HepG2 (cell line): ENCODE measurements around the gene TEX19. TPM values are rescaled to one million over a fixed set of nuclear protein-coding genes. Genes with fewer than 3 reads are reported as not detected.

Source experiments
- AGO1 ChIP-seq: fragments of 200-400 bp; formaldehyde crosslinking; IDR thresholded peaks from 2 replicates; pipeline ENCODE4 v1.6.1; 2017; ENCODE audit warnings: mild to moderate bottlenecking, low read depth, low read length, moderate library complexity; ENCODE audit not compliant: poor library complexity, severe bottlenecking
- ARNTL ChIP-seq: sonication (generic); formaldehyde crosslinking; IDR thresholded peaks from 2 replicates; pipeline ENCODE4 v1.4.0; 2020; ENCODE audit warnings: mild to moderate bottlenecking, missing genetic modification reagents
- ATF1 ChIP-seq: IDR thresholded peaks from 2 replicates; pipeline ENCODE4 v1.6.1; 2016; ENCODE audit warnings: mild to moderate bottlenecking, control low read depth
- BHLHE40 ChIP-seq: IDR thresholded peaks from 2 replicates; pipeline ENCODE4 v1.6.1; 2011; ENCODE audit warnings: low read length, improper control_type of control experiment
- HNRNPL ChIP-seq: fragments of 200-400 bp; formaldehyde crosslinking; IDR thresholded peaks from 2 replicates; pipeline ENCODE4 v1.6.1; 2017; ENCODE audit warnings: mild to moderate bottlenecking, low read depth, low read length
- KDM2A ChIP-seq: sonication (generic); formaldehyde crosslinking; IDR thresholded peaks from 2 replicates; pipeline ENCODE4 v1.4.0; 2020; ENCODE audit warnings: low read depth, missing genetic modification reagents, borderline replicate concordance
- MTF1 ChIP-seq: sonication (generic); formaldehyde crosslinking; IDR thresholded peaks from 2 replicates; pipeline ENCODE4 v1.5.0; 2020; ENCODE audit warnings: missing genetic modification reagents
- MYPOP ChIP-seq: sonication (generic); formaldehyde crosslinking; IDR thresholded peaks from 2 replicates; pipeline ENCODE4 v1.8.1; 2023; ENCODE audit warnings: mild to moderate bottlenecking, moderate library complexity, missing genetic modification reagents
- NCOA2 ChIP-seq: sonication (generic); formaldehyde crosslinking; IDR thresholded peaks from 2 replicates; pipeline ENCODE4 v1.8.0; 2022; ENCODE audit warnings: inconsistent platforms
- NFKB2 ChIP-seq: sonication (generic); formaldehyde crosslinking; IDR thresholded peaks from 2 replicates; pipeline ENCODE4 v1.4.0; 2020; ENCODE audit warnings: missing genetic modification reagents, borderline replicate concordance
- YEATS4 ChIP-seq: sonication (generic); formaldehyde crosslinking; IDR thresholded peaks from 2 replicates; pipeline ENCODE4 v1.4.0; 2020; ENCODE audit warnings: missing genetic modification reagents, borderline replicate concordance
- ZBTB34 ChIP-seq: sonication (generic); formaldehyde crosslinking; IDR thresholded peaks from 2 replicates; pipeline ENCODE4 v1.8.0; 2022; ENCODE audit warnings: mild to moderate bottlenecking, missing genetic modification reagents
- ZKSCAN5 ChIP-seq: sonication (generic); formaldehyde crosslinking; IDR thresholded peaks from 2 replicates; pipeline ENCODE4 v1.5.1; 2020; ENCODE audit warnings: mild to moderate bottlenecking, missing genetic modification reagents
- ZNF224 ChIP-seq: sonication (generic); formaldehyde crosslinking; IDR thresholded peaks from 2 replicates; pipeline ENCODE4 v1.5.0; 2020; ENCODE audit warnings: mild to moderate bottlenecking, missing genetic modification reagents
- ZNF232 ChIP-seq: sonication (generic); formaldehyde crosslinking; IDR thresholded peaks from 2 replicates; pipeline ENCODE4 v1.4.0; 2020; ENCODE audit warnings: missing genetic modification reagents, borderline replicate concordance
- ZNF280D ChIP-seq: sonication (generic); formaldehyde crosslinking; IDR thresholded peaks from 2 replicates; pipeline ENCODE4 v1.5.1; 2020; ENCODE audit warnings: mild to moderate bottlenecking, missing genetic modification reagents
- ZNF547 ChIP-seq: sonication (generic); formaldehyde crosslinking; IDR thresholded peaks from 2 replicates; pipeline ENCODE4 v1.5.1; 2020; ENCODE audit warnings: mild to moderate bottlenecking, missing genetic modification reagents
- polyA plus RNA-seq, 8 experiments: library from polyadenylated mRNA; depleted of rRNA in 3 of 8; stranded (reverse) in 7 of 8; unstranded in 1 of 8; fragments of >200 nt; fragmentation: Illumina TruSeq in 4 of 8; extraction: Trizol in 4 of 8; gene quantifications; 2 replicates each; pipeline versions ENCODE4 v1.2.1 to v1.2.3, GENCODE V29; 2011 to 2016; ENCODE audit warnings: low read depth in 4 of 8, missing spikeins in 1 of 8, mixed read lengths in 1 of 8; ENCODE audit not compliant: insufficient read depth in 1 of 8
- total RNA-seq, 5 experiments: library from RNA; depleted of rRNA; stranded (reverse); fragments of >200 nt; fragmentation: Illumina TruSeq; extraction: Trizol; gene quantifications; 2 replicates each; pipeline ENCODE4 v1.2.3, GENCODE V29; 2016; ENCODE audit warnings: low read depth in 1 of 5
- TF ChIP-seq, protein P1 (sequence below): IDR thresholded peaks from 2 replicates; pipeline ENCODE4 v1.6.1; 2016
- TF ChIP-seq, protein P2 (sequence below): sonication (generic); formaldehyde crosslinking; IDR thresholded peaks from 2 replicates; pipeline ENCODE4 v1.8.1; 2023; ENCODE audit warnings: mild to moderate bottlenecking, missing genetic modification reagents
- TF ChIP-seq, protein P3 (sequence below): fragments of 450-650 bp; IDR thresholded peaks from 2 replicates; pipeline ENCODE4 v1.6.1; 2017

TEX19 gene
- total and polyA plus RNA-seq, 2 of the 13 experiments (the other 11 are each of a cell fraction or from before 2014, with no cell fraction given), result 1.3 to 6.0 TPM

GRCh38 chr17:82334622-82335394 is 24.2 kb upstream of the TEX19 start (continued):
- TF ChIP-seq ZNF280D (CRISPR knock-in tag) (no peak), ARNTL (CRISPR knock-in tag) (no peak), ATF1 (CRISPR knock-in tag) (no peak), ZNF547 (CRISPR knock-in tag) (peak; percentile 49; the same call in 1 of the 2 replicates), ZBTB34 (CRISPR knock-in tag) (no peak), ZNF232 (CRISPR knock-in tag) (0 out of 2 replicates have a peak, but pooled peaks have one; percentile 15), NFKB2 (CRISPR knock-in tag) (0 out of 2 replicates have a peak, but pooled peaks have one; percentile 21), AGO1 (peak; percentile 74), ZNF224 (CRISPR knock-in tag) (no peak), HNRNPL (peak; percentile 66; the same call in 1 of the 2 replicates), MTF1 (no peak), KDM2A (CRISPR knock-in tag) (peak; percentile 40; the same call in 1 of the 2 replicates), NCOA2 (peak; percentile 4; the same call in 1 of the 2 replicates), ZKSCAN5 (CRISPR knock-in tag) (0 out of 2 replicates have a peak, but pooled peaks have one; percentile 11), MYPOP (CRISPR knock-in tag) (peak; percentile 14; the same call in 1 of the 2 replicates), BHLHE40 (peak; percentile 56; the same call in 1 of the 2 replicates), YEATS4 (CRISPR knock-in tag) (peak; percentile 12; the same call in 1 of the 2 replicates)
- TF ChIP-seq, protein P1, sequence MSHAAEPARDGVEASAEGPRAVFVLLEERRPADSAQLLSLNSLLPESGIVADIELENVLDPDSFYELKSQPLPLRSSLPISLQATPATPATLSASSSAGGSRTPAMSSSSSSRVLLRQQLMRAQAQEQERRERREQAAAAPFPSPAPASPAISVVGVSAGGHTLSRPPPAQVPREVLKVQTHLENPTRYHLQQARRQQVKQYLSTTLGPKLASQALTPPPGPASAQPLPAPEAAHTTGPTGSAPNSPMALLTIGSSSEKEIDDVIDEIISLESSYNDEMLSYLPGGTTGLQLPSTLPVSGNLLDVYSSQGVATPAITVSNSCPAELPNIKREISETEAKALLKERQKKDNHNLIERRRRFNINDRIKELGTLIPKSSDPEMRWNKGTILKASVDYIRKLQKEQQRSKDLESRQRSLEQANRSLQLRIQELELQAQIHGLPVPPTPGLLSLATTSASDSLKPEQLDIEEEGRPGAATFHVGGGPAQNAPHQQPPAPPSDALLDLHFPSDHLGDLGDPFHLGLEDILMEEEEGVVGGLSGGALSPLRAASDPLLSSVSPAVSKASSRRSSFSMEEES, result no peak
- TF ChIP-seq, protein P2, sequence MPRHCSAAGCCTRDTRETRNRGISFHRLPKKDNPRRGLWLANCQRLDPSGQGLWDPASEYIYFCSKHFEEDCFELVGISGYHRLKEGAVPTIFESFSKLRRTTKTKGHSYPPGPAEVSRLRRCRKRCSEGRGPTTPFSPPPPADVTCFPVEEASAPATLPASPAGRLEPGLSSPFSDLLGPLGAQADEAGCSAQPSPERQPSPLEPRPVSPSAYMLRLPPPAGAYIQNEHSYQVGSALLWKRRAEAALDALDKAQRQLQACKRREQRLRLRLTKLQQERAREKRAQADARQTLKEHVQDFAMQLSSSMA, result no peak
- TF ChIP-seq, protein P3, sequence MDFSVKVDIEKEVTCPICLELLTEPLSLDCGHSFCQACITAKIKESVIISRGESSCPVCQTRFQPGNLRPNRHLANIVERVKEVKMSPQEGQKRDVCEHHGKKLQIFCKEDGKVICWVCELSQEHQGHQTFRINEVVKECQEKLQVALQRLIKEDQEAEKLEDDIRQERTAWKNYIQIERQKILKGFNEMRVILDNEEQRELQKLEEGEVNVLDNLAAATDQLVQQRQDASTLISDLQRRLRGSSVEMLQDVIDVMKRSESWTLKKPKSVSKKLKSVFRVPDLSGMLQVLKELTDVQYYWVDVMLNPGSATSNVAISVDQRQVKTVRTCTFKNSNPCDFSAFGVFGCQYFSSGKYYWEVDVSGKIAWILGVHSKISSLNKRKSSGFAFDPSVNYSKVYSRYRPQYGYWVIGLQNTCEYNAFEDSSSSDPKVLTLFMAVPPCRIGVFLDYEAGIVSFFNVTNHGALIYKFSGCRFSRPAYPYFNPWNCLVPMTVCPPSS, result no peak
